ENCODE data around the gene MYH9.
"Not testable (repeated sequence)": the region's sequence is repeated elsewhere in the genome, so short reads cannot be mapped to it uniquely, and the experiment has no call there.

Gene MYH9

GRCh38 chr22:36387959-36388726, at the start of gene MYH9:
TSS of gene MYH9 (minus strand) at chr22:36387967. CDS start at chr22:36349236, 38,731 bp downstream.
- peak; percentile 94 for DNase-seq

DNA sequence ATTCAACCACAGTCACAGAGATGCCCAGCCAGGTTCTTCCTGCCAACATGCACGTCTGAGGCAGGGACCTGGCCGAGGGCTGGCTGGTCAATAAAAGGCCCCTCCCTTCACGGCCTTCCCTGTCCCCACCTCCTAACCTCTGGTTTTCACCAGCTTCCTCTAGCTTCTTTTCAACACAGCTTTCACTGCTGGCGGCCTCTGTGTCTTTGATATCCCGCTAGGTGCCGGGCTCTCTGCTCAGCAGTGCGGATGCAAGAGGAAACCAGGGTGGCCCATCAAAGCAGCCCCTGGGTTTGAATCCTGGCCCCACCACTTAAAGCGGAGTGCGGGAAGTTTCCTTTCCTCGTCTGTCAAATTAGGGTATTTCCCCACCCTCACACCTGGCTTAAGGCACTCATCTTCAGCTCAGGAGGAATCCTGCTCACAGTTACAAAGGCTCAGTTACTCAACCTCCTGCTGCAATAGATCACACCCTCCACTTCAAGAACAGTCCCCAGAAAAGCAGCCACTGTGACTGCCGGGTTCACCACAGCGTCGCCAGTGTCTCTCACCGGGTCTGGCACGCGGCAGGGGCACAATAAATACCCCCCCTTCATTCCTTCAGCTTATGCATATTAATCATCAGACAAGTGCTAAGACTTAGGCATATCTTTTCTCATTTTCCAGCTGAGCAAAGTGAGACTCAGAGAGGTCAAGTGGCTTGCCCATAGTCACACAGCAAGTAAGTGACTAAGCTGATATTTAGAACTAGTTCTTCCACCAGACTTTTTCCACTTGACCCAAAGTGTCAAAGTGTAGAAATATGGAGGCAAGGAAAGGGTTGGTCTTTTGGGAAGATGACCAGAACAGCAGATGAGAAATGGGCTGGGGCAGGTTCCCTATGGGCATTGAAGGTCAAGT, 48.0 kb upstream of the MYH9 start:
- peak; percentile 54 for DNase-seq

GRCh38 chr22:36433318-36434231, 45.8 kb upstream of the MYH9 start:
- peak; percentile 91 for DNase-seq

DNA sequence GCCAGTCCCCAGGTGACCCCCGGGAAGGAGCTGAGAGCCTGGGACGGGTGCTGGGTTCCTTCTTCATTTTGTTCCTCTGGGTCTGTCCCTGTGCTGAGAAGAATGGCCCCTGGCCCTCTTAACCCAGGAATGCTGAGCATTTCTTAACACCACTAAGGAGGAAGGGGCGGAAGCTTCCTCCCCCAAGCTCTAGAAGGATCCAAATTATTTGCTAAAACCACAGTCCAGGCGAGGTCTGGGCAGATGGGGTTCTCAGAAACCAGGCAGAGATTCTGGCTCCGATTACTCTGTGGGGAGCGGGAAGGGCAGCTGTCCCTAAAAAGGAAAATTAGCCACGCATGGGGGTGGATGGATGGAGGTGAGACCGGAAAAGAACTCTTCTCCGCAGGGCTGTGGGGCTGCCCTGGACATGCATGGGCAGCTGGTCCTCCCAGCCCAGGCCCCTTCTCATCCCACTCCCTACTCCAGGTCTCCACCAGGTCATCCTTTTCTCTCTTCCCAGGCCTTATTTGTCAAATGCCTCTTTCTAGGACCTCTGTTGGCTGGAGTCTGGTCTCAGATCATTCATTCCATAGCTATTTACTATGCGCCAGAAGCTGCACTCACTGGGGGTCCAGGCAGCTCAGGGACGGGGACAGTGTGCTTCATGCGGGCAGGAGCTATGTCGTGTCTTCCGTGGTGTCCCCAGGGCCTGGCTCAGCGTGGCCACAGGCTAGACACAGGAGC, 45.0 kb upstream of the MYH9 start:
- DNase-seq = no peak

- DNase-seq = no peak
Observed at GRCh38 chr22:36431977-36432376, 44.2 kb upstream of the MYH9 start.

DNA sequence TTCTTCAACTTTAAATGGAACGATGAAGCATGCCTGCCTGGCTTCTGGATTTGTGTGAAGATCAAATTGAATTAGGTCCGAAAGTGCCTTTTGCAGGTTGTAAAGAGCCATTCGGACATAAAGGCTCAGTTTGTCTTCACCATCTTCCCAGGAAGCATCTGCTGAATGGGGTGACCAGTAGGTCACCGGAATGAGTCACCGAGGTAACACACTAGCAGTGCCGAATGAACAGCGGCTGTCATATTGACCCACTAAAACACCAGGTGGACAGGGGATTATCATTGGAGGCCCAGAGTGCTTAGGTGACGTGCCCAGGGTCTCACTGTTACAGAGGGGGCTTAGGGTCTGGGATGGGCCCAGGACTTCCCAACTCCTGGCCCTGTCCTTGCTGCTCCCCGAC, 43.1 kb upstream of the MYH9 start:
- DNase-seq = no peak

GRCh38 chr22:36427952-36428351, 40.2 kb upstream of the MYH9 start:
- DNase-seq = not testable (repeated sequence)

DNA sequence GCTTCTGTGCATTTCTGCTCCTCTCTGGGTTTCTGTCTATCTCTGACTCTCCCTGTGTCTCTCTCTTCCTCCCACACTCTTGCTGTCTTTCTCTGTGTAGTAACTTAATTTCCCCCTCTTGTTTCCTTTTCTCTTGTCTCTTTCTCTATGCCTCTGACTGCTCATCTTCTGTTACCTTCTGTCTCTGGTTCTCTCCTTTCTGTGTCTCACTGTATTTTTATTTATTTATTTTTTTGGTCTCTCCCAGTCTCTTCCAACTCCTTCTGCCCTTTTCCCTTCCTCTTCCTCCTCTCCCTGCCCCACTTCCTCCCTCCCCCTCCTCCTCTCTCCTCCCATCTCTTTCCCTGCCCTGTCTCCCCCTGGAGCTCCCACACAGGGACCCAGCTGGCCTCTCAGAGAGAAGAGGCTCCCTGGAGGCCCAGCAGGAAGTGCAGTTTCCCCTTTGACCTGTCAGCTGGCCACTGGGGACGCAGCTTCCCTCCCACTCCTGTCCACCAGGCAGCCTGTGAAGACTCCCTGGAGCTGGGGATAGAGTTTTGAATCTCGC, 38.3 kb upstream of the MYH9 start:
- DNase-seq = no peak

DNA sequence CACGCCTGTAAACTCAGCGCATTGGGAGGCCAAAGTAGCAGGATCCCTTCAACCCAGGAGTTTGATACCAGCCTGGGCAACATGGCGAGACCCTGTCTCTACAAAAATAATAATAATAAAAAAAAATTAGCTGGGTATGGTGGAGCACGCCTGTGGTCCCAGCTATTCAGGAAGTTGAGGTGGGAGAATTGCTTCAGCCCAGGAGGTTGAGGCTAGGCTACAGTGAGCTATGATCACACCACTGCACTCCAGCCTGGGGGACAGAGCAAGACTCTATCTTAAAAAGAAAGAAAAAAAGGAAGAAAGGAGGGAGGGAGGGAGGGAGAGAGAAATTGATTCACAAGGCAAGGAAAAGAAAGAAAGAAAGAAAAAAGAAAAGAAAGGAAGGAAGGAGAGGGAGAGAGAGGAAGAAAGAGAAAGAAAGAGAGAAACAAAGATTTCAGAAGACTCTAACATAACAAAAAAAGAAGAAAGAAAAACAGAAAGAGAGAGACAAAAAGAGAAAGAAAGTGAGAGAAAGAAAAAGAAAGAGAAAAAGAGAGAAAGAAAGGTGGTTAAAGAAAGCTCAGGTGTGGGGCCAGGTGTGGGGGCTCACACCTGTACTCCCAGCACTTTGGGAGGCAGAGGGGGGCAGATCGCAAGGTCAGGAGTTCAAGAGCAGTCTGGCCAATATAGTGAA, 37.3 kb upstream of the MYH9 start:
- no peak for DNase-seq

DNA sequence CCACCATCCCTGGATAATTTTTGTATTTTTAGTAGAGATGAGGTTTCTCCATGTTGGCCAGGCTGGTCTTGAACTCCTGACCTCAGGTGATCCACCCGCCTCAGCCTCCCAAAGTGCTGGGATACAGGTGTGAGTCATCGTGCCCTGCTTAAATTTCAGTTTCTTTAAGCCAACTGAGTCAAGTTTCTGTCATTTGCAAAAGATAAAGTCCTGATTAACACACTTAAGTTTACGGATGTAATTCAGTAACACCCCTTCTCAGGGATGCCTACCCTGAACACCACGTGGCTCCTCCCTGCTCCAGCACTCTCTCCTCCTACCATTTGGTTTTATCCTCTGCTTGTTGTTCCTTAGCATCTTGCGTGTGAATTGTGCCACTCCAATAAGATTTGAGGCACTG, 36.7 kb upstream of the MYH9 start:
- DNase-seq = not testable (repeated sequence)

GRCh38 chr22:36423461-36424404, 36.0 kb upstream of the MYH9 start:
- no peak for DNase-seq

- no peak for DNase-seq
Observed at GRCh38 chr22:36422287-36423014, 34.7 kb upstream of the MYH9 start.

DNA sequence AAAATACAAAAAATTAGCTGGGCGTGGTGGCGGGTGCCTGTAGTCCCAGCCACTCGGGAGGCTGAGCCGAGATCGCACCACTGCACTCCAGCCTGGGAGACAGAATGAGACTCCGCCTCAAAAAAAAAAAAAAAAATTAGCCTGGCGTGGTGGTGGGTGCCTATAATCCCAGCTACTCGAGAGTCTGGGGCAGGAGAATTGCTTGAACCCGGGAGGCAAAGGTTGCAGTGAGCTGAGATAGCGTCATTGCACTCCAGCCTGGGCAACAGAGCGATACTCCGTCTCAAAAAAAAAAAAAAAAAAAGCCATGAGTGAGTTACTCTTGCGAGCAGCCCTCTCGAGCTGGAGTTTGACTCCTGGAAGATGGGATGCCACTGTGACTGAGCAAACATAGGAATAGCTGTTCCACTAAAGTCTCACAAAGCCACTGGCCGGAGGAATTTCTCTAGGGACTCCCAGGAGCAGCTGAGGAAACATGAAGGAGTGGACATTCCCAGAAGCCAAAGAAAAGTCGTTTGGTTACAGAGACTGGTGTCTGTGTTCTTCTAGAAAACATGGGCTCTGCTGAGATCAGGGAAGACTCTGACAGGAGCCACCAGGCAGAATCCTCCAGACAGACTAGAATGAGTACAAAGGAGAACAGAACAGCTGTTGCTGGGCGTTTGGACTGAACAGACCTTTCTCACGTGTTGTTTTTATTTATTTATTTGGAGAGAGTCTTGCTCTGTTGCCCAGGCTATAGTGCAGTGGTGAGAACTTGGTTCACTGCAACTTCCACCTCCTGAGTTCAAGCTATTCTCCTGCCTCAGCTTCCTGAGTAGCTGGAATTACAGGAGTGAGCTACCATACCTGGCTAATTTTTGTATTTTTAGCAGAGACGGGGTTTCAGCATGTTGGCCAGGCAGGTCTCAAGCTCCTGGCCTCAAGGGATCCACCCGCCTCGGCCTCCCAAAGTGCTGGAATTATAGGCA, 32.4 kb upstream of the MYH9 start:
- no peak for DNase-seq

DNA sequence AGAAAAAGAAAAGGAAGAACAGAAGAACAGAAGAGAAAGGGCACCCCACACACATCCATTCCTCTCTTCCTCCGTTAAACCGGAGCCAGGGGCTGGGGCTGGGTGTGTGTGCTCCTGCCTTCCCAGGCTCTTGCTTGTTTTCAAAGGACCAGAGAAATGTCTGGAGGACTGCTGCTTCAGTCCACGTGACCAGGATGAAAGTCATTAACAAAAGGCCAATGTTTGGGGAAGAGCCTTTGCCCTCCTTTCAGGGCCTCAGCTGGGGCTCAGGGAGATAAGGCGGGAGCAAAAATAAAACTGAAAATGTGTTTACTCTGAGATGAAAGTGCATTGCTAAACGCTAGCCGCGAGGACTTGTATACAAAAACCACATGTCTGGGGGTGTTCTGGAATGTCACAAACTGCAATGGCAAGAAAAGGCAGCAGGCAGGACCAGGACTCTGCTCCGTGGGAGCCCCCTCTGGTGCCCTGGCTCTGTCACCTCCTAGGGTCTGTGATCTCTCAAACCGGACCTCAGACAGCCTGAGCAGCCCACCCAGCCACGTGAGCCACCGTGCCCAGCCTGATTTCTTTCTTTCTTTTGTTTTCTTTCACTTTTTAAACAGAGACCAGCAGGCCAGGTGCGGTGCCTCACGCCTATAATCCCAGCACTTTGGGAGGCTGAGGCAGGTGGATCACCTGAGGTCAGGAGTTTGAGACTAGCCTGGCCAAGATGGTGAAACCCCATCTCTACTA, 31.6 kb upstream of the MYH9 start:
- no peak for DNase-seq

- no peak for DNase-seq
Observed at GRCh38 chr22:36417281-36417686, 29.5 kb upstream of the MYH9 start.

DNA sequence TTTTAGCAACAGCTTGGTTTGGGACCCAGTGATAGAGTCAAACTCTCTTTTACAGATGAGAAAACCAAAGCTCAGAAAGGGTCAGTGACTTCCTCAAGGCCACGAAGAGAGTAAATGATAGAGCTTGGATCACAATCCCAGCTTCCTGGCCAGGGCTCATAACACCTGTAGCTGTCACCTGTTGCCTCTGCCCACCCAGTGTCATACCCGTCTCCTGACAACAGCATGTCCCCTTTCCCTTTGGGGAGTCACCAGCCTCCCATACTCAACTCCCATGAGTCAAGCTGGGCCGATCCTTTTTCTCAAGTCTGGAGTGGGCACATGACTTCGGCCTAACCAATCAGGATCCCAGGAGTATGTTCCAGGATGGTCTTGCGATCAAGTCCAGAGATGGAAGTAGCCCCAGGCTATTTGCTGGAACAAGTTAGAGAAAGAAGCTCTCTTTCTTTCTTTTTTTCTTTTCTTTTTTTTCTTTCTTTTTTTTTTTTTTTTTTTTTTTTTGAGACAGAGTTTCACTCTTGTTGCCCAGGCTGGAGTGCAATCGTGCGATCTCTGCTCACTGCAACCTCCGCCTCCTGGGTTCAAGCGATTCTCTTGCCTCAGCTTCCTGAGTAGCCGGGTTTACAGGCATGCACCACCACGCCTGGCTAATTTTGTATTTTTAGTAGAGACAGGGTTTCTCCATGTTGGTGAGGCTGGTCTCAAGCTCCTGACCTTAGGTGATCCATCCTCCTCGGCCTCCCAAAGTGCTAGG, 27.8 kb upstream of the MYH9 start:
- no peak for DNase-seq

All from NCI-H510A (cell line).